Loucy (cell line): ENCODE results near the gene PHF20.
"Not testable (repeated sequence)": the region's sequence is repeated elsewhere in the genome, so short reads cannot be mapped to it uniquely, and the experiment has no call there.

Experiments
- H2AFZ ChIP-seq: fragments of 200-600 bp; sonication (generic); 2 replicates; pipeline ENCODE4 v1.6.0; 2016; ENCODE audit warnings: antibody characterized with exemption, mild to moderate bottlenecking, low read length, moderate library complexity
- H3F3A ChIP-seq: fragments of 200-600 bp; 2 replicates; pipeline ENCODE4 v1.6.0; 2016; ENCODE audit warnings: antibody characterized with exemption, low read depth, mild to moderate bottlenecking
- H3K27me3 ChIP-seq: fragments of 200-600 bp; sonication (generic); 2 replicates; pipeline ENCODE4 v1.6.1; 2014; ENCODE audit warnings: low read length, mild to moderate bottlenecking; ENCODE audit not compliant: insufficient read depth, poor library complexity, severe bottlenecking
- H3K36me3 ChIP-seq: fragments of 200-600 bp; sonication (generic); 2 replicates; pipeline ENCODE4 v1.6.1; 2016; ENCODE audit warnings: low read length; ENCODE audit not compliant: insufficient read depth
- H3K4me1 ChIP-seq: fragments of 200-600 bp; sonication (generic); 2 replicates; pipeline ENCODE4 v1.5.1; 2014; ENCODE audit warnings: low read length, mild to moderate bottlenecking; ENCODE audit not compliant: insufficient read depth, poor library complexity, severe bottlenecking
- H3K4me2 ChIP-seq: fragments of 200-600 bp; sonication (generic); 2 replicates; pipeline ENCODE4 v1.6.0; 2014; ENCODE audit warnings: antibody characterized with exemption, low read length, low read depth, mild to moderate bottlenecking; ENCODE audit not compliant: poor library complexity, severe bottlenecking
- H3K4me3 ChIP-seq: fragments of 200-600 bp; sonication (generic); 2 replicates; pipeline ENCODE4 v1.5.1; 2014; ENCODE audit warnings: low read length, mild to moderate bottlenecking, mixed read lengths; ENCODE audit not compliant: poor library complexity, severe bottlenecking
- H3K79me2 ChIP-seq: fragments of 200-600 bp; sonication (generic); 2 replicates; pipeline ENCODE4 v1.6.1; 2014; ENCODE audit warnings: low read length; ENCODE audit not compliant: insufficient read depth
- H3K9ac ChIP-seq: fragments of 200-600 bp; sonication (generic); 2 replicates; pipeline ENCODE4 v1.6.0; 2014; ENCODE audit warnings: mild to moderate bottlenecking, low read depth, low read length, moderate library complexity; ENCODE audit not compliant: poor library complexity, severe bottlenecking
- H3K9me2 ChIP-seq: fragments of 200-600 bp; sonication (generic); replicated peaks from 2 replicates; pipeline ENCODE4 v1.6.1; 2016; ENCODE audit warnings: low read depth, low read length, mixed read lengths
- H3K9me3 ChIP-seq: fragments of 200-600 bp; sonication (generic); 2 replicates; pipeline ENCODE4 v1.6.1; 2014; ENCODE audit warnings: mild to moderate bottlenecking, antibody characterized with exemption, low read length, low read depth; ENCODE audit not compliant: insufficient read depth
- H4K20me1 ChIP-seq: fragments of 200-600 bp; sonication (generic); 2 replicates; pipeline ENCODE4 v1.6.0; 2014; ENCODE audit warnings: antibody characterized with exemption, low read length, mild to moderate bottlenecking; ENCODE audit not compliant: insufficient read depth, poor library complexity, severe bottlenecking
- CTCF ChIP-seq: fragments of 200-600 bp; sonication (generic); conservative IDR thresholded peaks from 2 replicates; pipeline ENCODE4 v1.5.1; 2014; ENCODE audit warnings: mild to moderate bottlenecking, antibody characterized with exemption, low read length
- EZH2phosphoT487 ChIP-seq: fragments of 200-600 bp; IDR thresholded peaks from 2 replicates; pipeline ENCODE4 v1.6.1; 2018; ENCODE audit warnings: antibody characterized with exemption, mild to moderate bottlenecking, moderate library complexity, borderline replicate concordance

PHF20 gene

GRCh38 chr20:35899064-35899463 is 127.2 kb downstream of the PHF20 start:
- no peak overlapping the region for H3K4me2 ChIP-seq
- H3K4me3 ChIP-seq = no peak overlapping the region
- H3K9me2 ChIP-seq = no peaks in the 10 kb centered on the region
- H2AFZ ChIP-seq = no peak overlapping the region
- no peak for TF ChIP-seq EZH2phosphoT487
- TF ChIP-seq CTCF = no peak
- H4K20me1 ChIP-seq = no peaks in the 10 kb centered on the region
- no peaks in the 10 kb centered on the region for H3K9me3 ChIP-seq
- no peak overlapping the region for H3K9ac ChIP-seq
- H3F3A ChIP-seq = no peaks in the 10 kb centered on the region
- H3K79me2 ChIP-seq = no peaks in the 10 kb centered on the region
- H3K27me3 ChIP-seq = no peaks in the 10 kb centered on the region
- no peaks in the 10 kb centered on the region for H3K4me1 ChIP-seq
- peaks cover 9% of the 10 kb centered on the region; the same call in 1 of the 2 replicates for H3K36me3 ChIP-seq

GRCh38 chr20:35901230-35901629 is 129.4 kb downstream of the PHF20 start:
- peaks cover 15% of the 10 kb centered on the region; the same call in 1 of the 2 replicates for H3K36me3 ChIP-seq
- not testable (repeated sequence) for H4K20me1 ChIP-seq, H3K4me2 ChIP-seq, H3K4me1 ChIP-seq, H3K9me2 ChIP-seq, H3K79me2 ChIP-seq, H3F3A ChIP-seq, H3K4me3 ChIP-seq, H3K9ac ChIP-seq, H3K27me3 ChIP-seq, H3K9me3 ChIP-seq, H2AFZ ChIP-seq

DNA sequence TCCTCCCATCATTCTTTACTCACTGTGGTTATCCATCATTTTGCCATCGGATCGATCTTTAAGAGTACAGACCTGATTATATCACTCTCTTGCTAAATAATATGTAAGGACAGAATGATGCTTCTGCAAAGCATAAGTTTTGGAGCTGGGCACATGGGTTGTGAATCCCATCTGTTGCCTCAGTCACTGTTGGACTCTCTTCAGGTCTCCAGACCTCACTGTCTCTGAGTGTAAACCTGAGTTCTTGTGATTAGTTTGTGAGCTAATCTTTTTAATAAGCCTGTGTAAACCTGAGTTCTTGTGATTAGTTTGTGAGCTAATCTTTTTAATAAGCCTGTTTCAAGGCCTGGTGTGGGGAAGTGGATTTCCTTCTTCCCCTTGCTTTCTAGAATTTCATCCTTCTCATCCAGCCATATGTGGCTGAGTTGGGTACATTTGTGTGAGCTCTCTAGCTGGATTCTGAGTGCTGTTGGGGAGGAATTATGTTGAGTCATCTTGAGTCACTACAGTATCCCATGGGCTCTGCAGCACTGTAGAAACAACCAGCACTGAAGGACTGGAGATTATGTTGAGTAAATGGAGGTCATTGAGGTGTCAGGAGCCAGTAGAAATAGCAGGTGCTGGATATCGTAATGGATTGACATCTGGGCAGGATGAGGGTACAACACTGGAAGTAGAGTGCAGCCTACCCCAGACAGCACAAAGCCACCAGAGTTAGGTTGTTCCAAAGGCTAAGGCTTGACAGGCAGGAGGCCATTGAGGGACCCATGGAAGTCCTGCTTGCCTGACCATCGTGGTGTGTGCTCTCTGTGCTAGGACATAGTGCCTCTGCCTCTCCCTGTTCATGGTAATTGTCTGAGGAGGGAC is 130.1 kb downstream of the PHF20 start:
- Histone ChIP-seq H3F3A (no peaks in the 10 kb centered on the region), H2AFZ (no peak overlapping the region), H3K79me2 (no peaks in the 10 kb centered on the region), H3K9me2 (no peaks in the 10 kb centered on the region), H3K4me3 (no peak overlapping the region), H3K9me3 (no peaks in the 10 kb centered on the region), H3K27me3 (no peaks in the 10 kb centered on the region), H3K36me3 (peaks cover 15% of the 10 kb centered on the region; the same call in 1 of the 2 replicates), H3K4me2 (no peak overlapping the region), H4K20me1 (no peaks in the 10 kb centered on the region), H3K9ac (no peak overlapping the region), H3K4me1 (no peaks in the 10 kb centered on the region)
- TF ChIP-seq CTCF (no peak), EZH2phosphoT487 (no peak)

DNA sequence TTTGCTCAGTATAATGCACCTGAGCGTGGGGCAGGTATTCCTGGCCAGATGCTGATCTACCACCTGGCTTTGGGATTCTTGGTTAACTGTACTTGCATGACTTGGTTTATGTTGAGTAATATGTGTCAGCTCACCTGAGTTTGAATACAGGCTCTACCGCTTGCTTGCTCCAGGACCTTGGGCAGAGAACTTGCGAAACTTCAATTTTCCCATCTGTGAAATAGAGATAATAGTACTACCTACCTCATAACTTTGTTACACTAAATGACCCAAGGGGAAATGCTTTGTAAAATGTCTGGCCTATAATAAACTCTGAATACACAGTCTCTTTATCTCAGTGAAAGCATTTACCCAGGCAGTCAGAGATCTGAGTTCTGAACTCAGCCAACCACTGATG is 130.7 kb downstream of the PHF20 start:
- Histone ChIP-seq H3K79me2 (no peaks in the 10 kb centered on the region), H3K9me3 (no peaks in the 10 kb centered on the region), H4K20me1 (no peaks in the 10 kb centered on the region), H3K9ac (no peak overlapping the region), H3K4me2 (no peak overlapping the region), H3K36me3 (peaks cover 19% of the 10 kb centered on the region; the same call in 1 of the 2 replicates), H3K9me2 (no peaks in the 10 kb centered on the region), H3F3A (no peaks in the 10 kb centered on the region), H2AFZ (no peak overlapping the region), H3K4me3 (no peak overlapping the region), H3K4me1 (no peaks in the 10 kb centered on the region), H3K27me3 (no peaks in the 10 kb centered on the region)
- TF ChIP-seq EZH2phosphoT487 (no peak), CTCF (no peak)
